Measurements from ENCODE around the gene DBX1.
A peak's percentile ranks its signal among the peaks of the same experiment; 100 is the strongest.
"Not testable (repeated sequence)": the region's sequence is repeated elsewhere in the genome, so short reads cannot be mapped to it uniquely, and the experiment has no call there.

Gene DBX1

DNA sequence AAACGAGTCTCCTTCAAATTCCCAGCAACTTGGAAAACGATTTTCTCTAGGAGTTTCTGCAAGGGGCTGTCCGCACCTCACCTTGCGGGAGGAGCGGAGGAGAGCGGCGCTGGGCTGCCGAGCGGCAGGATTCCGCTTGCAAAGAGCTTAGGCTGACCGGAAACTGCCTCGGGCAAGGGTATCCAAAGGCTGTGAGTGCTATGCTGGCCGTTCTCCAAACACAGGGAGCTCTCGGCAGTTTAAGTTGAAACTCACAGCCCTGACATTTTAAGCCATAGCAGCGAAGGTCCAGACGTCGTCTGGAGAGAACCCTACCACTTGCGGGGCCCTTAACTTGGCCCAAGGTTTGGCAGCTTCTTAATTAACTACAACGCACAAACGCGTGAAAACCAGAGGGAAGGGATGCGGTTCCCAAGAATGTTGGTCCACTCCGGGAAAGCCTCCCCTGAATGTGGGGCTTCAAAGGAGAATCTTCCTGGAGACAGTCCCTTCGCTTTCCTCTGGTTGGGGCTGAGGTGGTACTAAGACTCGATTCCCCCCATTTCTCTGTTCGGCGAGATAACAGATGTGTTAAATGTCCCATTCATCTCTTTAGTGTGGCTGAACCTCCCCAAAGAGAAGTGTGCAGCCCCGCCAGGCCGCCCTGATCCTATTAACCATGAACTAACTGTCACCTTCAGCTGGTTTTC is 1.1 kb upstream of the DBX1 start:
- no peak for DNase-seq (ENCODE audit: low spot score)

GRCh38 chr11:20159466-20160381 is 551 bp downstream of the DBX1 start:
- DNase-seq (ENCODE audit: low spot score), result no peak

- DNase-seq (ENCODE audit: low spot score), result peak; percentile 43
These were observed 1.5 kb downstream of the DBX1 start for GRCh38 chr11:20158597-20159257.

DNA sequence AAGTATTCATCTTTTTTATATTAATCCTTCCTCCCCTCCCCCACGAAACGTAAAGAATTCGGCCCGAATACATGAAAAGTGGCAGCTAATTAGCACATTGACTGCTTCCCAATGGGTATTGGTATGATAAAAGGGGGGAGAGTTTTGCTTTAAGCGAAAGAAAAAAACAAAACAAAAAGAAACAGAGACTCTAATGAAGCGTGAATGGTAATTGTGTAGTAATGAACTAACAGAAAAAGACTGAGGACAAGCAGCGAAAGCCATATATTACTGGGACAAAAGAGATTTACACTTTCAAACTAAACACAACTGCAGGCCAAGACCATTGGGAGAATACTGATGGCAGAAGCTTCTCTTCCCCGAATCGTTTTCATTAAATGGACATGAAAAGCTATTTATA is 2.5 kb downstream of the DBX1 start:
- no peak for DNase-seq (ENCODE audit: low spot score)

DNA sequence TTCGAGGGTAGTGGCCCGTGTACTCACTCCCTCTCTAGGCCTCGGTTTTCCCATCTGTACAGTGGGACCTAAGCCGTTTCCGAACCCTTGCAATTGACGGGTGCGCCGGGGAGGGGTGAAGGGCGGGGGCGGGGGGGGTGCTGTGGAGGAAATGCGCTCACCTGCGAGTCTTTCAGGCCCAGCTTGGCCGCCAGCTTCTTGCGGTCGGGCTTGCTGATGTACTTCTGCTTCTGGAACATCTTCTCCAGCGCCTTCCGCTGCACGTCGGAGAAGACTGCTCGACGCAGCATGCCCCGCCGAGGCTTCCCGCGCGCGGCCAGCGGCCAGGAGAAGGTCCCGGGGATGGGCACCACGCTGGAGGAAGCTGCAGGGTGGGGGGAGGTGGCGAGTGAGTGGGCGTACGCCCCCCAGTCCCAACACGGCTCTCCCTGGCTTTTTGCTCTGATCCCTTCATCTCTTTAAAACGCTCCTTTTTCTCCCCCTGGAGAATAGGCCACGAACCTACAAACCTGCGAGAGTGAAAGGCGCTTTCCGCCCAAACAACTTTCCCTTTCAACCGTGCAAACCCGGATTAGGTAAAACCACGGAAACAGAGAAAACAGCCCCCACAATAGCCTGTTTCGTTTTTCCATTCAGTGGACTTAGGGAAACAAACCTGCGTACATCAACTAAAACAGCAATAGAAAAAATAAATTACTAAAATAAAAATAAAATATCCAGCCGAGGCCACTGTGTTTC is 3.2 kb downstream of the DBX1 start:
- DNase-seq (ENCODE audit: low spot score), result no peak

DNA sequence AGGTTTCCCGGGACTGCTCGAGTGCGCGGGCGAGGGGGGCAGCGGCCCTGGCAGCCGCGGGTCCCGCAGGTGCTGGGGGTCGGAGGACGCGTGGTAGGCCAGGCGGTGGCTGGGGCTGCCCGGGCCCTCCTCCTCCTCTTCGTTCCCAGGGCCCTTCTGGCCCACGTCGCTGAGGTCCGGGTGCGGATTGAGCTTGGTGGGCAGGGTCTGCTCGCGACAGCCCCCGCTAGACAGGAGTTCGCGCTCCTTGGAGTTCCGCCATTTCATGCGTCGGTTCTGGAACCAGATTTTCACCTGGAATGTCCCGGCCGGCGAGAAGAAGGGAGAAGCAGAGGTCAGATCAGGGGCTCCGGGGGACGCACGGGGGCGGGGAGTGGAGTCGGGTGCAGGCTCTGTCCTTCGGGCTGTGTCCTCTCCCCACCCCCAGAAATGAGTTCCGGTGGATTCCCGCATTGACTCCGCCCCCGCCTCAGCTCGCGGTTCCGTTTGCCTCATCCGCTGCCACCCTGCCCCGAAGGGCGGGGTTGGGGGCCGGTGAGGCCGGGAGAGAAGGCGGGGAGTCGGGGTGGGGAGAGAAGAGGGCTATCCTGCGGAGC is 3.9 kb downstream of the DBX1 start:
- no peak for DNase-seq (ENCODE audit: low spot score)

GRCh38 chr11:20155683-20156279 is 4.5 kb downstream of the DBX1 start:
- DNase-seq (ENCODE audit: low spot score), result no peak

DNA sequence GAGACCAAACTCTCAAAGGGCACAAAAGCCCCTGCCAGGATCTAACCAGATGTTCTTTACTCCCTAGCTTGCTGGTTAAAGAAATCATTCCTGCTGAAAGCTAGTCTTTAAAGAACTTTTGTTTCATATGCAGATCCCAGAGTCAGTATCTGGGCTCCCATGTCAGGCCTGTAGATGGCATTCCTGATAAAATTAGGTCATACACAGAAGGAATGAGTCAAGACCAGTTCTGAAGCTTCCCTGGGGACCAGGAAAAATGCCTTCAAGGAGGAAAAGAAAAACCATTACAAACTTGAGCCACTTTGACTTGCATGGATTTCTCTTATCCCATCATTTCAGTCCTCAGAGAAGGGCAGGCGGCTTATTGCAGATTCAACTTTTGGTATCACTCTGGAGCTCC is 5.9 kb downstream of the DBX1 start:
- DNase-seq (ENCODE audit: low spot score), result peak; percentile 26

DNA sequence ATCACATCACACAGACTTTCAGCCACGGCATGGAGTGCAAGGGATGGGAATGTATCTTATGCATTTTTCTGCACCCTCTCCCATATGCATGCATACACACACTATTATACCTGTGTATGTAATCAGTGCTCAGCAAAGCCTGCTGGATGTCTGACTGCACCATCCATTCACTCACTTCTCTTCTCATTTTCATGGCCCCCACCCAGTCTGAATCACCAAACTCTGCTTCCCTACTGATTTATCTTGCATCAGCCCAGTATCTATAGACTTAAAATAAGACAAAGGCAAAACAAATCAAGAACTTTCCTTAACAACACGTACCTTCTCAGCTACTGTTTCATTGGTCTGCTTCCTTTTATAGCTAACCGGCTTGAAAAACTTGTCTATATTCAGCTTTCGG is 21.6 kb downstream of the DBX1 start:
- DNase-seq (ENCODE audit: low spot score), result no peak

DNA sequence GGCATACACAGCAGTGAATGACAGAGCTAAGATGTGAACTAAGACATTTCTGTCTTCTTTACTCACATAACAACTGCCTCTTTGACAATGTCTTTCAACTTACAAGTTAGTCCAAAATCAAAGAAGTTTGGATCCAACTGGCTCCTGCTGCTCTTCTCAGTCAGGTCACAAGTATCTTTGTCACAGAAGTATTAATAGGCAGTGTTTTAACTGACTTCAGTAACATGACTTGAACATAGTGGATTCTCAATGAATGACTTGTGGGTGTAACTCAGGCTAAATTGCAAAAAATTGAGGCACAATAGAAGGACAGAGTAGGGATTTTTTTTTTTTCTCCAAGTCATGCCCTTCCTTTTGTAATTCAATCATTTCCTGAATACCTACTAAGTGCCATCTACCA is 22.6 kb downstream of the DBX1 start:
- DNase-seq (ENCODE audit: low spot score), result no peak

- no peak for DNase-seq (ENCODE audit: low spot score)
These were observed 25.1 kb downstream of the DBX1 start for GRCh38 chr11:20134991-20135736.

GRCh38 chr11:20132667-20133039 is 27.6 kb downstream of the DBX1 start:
- no peak for DNase-seq (ENCODE audit: low spot score)

DNA sequence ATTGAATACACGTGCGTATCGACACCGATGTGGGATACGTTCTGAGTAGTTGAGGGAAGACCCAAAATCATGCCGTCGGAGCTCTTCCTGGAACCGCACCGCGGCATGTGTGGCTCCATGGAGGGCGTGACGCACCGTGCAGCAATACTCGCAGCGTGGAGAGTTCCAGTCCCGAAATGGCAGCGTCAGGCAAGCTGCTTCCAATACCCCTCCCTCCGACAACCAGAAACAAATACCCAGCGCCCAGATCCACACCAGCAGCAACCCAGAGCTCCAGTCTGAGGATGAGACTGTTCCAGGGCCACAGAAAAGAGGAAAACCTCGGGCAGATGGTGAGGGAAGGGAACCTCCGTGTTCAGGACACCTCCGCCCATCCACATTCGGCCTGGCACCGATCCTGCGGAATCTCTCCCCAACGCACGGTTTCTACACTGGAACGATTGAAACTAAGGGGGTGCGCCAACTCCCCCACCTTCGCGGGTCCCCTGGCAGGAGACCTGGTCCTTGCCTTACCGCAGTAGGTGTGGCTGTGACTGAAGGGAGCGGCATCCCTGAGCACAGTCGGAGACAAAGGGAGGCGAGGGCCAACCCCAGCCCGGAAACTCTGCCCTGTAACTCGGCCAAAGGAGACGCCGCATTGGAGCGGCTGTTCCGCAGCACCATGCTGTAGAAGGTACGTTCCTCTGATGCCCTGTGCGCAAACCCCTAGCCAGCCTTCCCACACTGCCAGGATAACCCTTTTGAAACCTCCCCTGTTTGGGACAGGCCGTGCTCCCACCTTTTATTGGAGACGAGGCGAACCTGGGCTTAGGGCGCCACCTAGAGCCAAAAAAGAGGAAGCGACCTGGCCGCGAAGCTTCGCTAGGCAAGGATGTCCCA is 28.2 kb downstream of the DBX1 start:
- peak; percentile 66 for DNase-seq (ENCODE audit: low spot score)

GRCh38 chr11:20129665-20130064 is 30.6 kb downstream of the DBX1 start:
- no peak for DNase-seq (ENCODE audit: low spot score)

DNA sequence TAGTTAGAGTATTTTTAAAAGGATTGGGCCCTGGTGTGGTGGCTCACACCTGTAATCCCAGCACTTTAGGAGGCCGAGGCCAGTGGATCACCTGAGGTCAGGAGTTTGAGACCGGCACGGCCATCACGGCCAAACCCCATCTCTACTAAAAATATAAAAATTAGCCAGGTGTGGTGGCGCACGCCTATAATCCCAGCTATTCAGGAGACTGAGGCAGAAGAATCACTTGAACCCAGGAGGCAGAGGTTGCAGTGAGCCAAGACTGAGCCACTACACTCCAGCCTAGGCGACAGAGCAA is 31.8 kb downstream of the DBX1 start:
- DNase-seq (ENCODE audit: low spot score), result not testable (repeated sequence)

- DNase-seq (ENCODE audit: low spot score), result peak; percentile 75
These were observed 32.4 kb downstream of the DBX1 start for GRCh38 chr11:20127671-20128527.

DNA sequence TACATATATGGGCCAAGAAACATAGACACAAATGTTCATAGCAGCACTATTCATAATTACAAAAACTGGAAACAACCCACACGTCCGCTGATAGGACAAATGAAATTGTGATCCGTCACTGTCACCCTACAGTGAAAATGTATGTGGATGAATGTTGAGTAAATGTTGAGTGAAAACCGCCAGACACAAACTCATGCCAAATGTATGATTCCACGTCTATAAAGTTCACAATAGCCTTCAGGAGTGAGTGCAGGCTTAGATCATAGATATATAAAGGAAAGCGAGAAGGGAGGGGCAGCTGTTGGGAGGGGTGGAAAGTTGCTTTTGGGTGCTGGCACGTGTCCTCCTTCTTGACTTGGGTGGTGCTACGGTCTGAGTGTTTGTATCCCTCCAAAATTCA is 33.6 kb downstream of the DBX1 start:
- no peak for DNase-seq (ENCODE audit: low spot score)

DNA sequence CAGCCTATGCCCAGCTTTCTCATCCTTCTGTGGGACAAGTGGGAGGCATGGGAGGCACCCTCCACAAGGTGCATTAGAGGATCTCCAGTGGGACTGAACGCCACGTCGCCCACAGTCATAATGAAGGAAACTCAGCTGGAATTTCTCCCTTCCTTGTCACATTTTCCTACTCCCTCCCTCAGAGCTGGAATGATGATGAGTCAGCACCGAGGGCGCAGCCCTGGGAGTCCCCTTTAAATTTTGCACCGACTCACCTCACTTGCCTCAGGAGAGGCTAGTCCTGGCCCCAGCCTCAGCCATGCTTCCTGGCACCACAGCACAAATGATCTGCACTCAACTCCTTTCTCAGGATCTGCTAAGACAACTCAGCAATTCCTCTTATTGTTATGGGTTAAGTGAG is 34.3 kb downstream of the DBX1 start:
- DNase-seq (ENCODE audit: low spot score), result no peak

DNA sequence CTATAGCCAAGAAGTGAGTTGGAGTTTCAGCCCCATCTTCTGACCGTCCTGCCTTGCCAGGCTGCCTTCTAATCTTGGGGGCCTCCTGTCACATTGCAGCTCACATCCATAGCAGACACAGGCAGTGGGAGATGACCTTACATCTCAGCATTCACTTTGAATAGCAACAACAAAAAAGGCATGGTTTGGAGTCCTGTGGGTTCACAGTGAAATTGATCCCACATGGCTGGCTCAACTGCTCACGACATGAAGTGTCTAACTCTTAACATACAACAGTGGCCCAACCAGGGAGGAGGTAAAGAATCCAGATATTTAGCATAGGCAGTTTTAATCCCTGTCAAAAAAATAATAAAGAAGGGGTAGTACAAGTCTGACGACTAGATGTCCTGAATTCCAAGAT is 38.1 kb downstream of the DBX1 start:
- DNase-seq (ENCODE audit: low spot score), result no peak
